Peyer's patch (tissue), 4 donors: ENCODE measurements around the gene STIP1. TPM values are rescaled to one million over a fixed set of nuclear protein-coding genes. Genes with fewer than 3 reads are reported as not detected.

ENCODE experiments used
- DNase-seq, 3 donors: peaks; one replicate each; pipeline ENCODE4 v3.0.0-alpha.2; 2017 to 2019
- H3K27ac ChIP-seq, 4 donors: fragments of 200-600 bp; sonication (generic); one replicate each; pipeline ENCODE4 v1.5.1; 2016 to 2019
- H3K27me3 ChIP-seq, 2 donors: fragments of 200-600 bp; sonication (generic); one replicate each; pipeline ENCODE4 v1.5.1; 2019
- H3K36me3 ChIP-seq, 3 donors: fragments of 200-600 bp; sonication (generic); one replicate each; pipeline ENCODE4 v1.5.1; 2016 to 2019
- H3K4me1 ChIP-seq, 4 donors: fragments of 200-600 bp; sonication (generic); one replicate each; pipeline ENCODE4 v1.5.1; 2016 to 2019
- H3K4me3 ChIP-seq, 4 donors: fragments of 200-600 bp; sonication (generic); 1 replicate in 3 of 4; 2 replicates in 1 of 4; pipeline ENCODE4 v1.5.1; 2016 to 2019; ENCODE audit warnings: mild to moderate bottlenecking in 1 of 4
- H3K9me3 ChIP-seq, 4 donors: fragments of 200-600 bp; sonication (generic); one replicate each; pipeline ENCODE4 v1.5.1; 2016 to 2019; ENCODE audit warnings: mild to moderate bottlenecking in 1 of 4
- CTCF ChIP-seq, 6 experiments: fragments of 450-650 bp in 4 of 6; fragments of 200-600 bp in 2 of 6; sonication (generic) in 1 of 6; IDR thresholded peaks; one replicate each; pipeline ENCODE4 v1.5.1; 2017 to 2019; ENCODE audit warnings: antibody characterized with exemption in 6 of 6, mild to moderate bottlenecking in 3 of 6, moderate library complexity in 1 of 6
- POLR2A ChIP-seq, 2 donors: fragments of 450-650 bp; IDR thresholded peaks; one replicate each; pipeline ENCODE4 v1.5.1; 2017; ENCODE audit warnings: antibody characterized with exemption in 2 of 2, mild to moderate bottlenecking in 2 of 2, moderate library complexity in 2 of 2
- total RNA-seq, 4 donors: library from RNA; depleted of rRNA; stranded (reverse); fragments of >200 nt; gene quantifications; one replicate each; pipeline ENCODE4 v1.1.0, GENCODE V29; 2016

Gene STIP1
- total RNA-seq, 4 donors from 2014 or later, result 50.3 to 106 (median 67.0) TPM

GRCh38 chr11:64246871-64247728 lies 61.1 kb downstream of the STIP1 start, which contains the start of gene PPP1R14B:
TSS of gene PPP1R14B (minus strand) at chr11:64246943. CDS start at chr11:64246673, 270 bp downstream.
- Histone ChIP-seq H3K27me3 (no peaks in the 10 kb centered on the region), H3K4me1 (peaks cover 0 to 69% (median 21%) of the 10 kb centered on the region in 4 donors), H3K36me3 (peaks cover 0 to 7% (median 0%) of the 10 kb centered on the region in 3 donors), H3K9me3 (no peaks in the 10 kb centered on the region), H3K4me3 (peak within 1 kb of the TSS; percentile 48 to 82 (median 67)), H3K27ac (peak within 1 kb of the TSS; percentile 87 to 96 (median 90))
- DNase-seq, result peak; percentile 85 to 95 (median 94)
- peak; percentile 22 to 48 for TF ChIP-seq POLR2A (IDR thresholded peaks at IDR 0.05)
- TF ChIP-seq CTCF (IDR thresholded peaks at IDR 0.05), result peak in 5 of 6 experiments; percentile 7 to 34 (median 28)

GRCh38 chr11:64247729-64248531 lies 62.0 kb downstream of the STIP1 start:
- peak overlapping the region; percentile 48 to 82 (median 67) for H3K4me3 ChIP-seq
- TF ChIP-seq POLR2A (IDR thresholded peaks at IDR 0.05), result no peak
- TF ChIP-seq CTCF (IDR thresholded peaks at IDR 0.05), result peak in 1 of 6 experiments; percentile 0
- peaks cover 0 to 7% (median 0%) of the 10 kb centered on the region in 3 donors for H3K36me3 ChIP-seq
- DNase-seq, result no peak
- H3K9me3 ChIP-seq, result no peaks in the 10 kb centered on the region
- peak overlapping the region; percentile 75 to 96 (median 90) for H3K27ac ChIP-seq
- H3K27me3 ChIP-seq, result no peaks in the 10 kb centered on the region
- peaks cover 0 to 64% (median 20%) of the 10 kb centered on the region in 4 donors for H3K4me1 ChIP-seq

GRCh38 chr11:64248578-64248977 lies 62.6 kb downstream of the STIP1 start:
- Histone ChIP-seq H3K27ac (peak overlapping the region in 1 of 4 donors; percentile 96), H3K4me3 (no peak overlapping the region), H3K4me1 (peaks cover 0 to 64% (median 23%) of the 10 kb centered on the region in 4 donors), H3K36me3 (peaks cover 0 to 7% (median 0%) of the 10 kb centered on the region in 3 donors), H3K27me3 (no peaks in the 10 kb centered on the region), H3K9me3 (no peaks in the 10 kb centered on the region)
- no peak for TF ChIP-seq CTCF (IDR thresholded peaks at IDR 0.05)
- TF ChIP-seq POLR2A (IDR thresholded peaks at IDR 0.05), result no peak
- no peak for DNase-seq

GRCh38 chr11:64249038-64249437 lies 63.1 kb downstream of the STIP1 start:
- no peak for DNase-seq
- peak overlapping the region in 1 of 4 donors; percentile 4 for H3K27ac ChIP-seq
- H3K4me1 ChIP-seq, result peaks cover 0 to 64% (median 24%) of the 10 kb centered on the region in 4 donors
- no peak overlapping the region for H3K4me3 ChIP-seq
- no peaks in the 10 kb centered on the region for H3K27me3 ChIP-seq
- no peaks in the 10 kb centered on the region for H3K9me3 ChIP-seq
- peaks cover 0 to 5% (median 0%) of the 10 kb centered on the region in 3 donors for H3K36me3 ChIP-seq
- TF ChIP-seq POLR2A (IDR thresholded peaks at IDR 0.05) (no peak), CTCF (IDR thresholded peaks at IDR 0.05) (no peak)
